Activated naive CD4-positive, alpha-beta T cell treated with anti-CD3 and anti-CD28 coated beads, Interleukin-2, amount 50 U/mL, for 24 hours (primary cell): Measurements from ENCODE around the gene YEATS2.
A peak's percentile ranks its signal among the peaks of the same experiment; 100 is the strongest.

ENCODE experiments used
- H3K27ac Mint-ChIP-seq: one replicate; pipeline ENCODE4 v1.8.0; 2021; ENCODE audit warnings: mild to moderate bottlenecking, mixed read lengths
- H3K27me3 Mint-ChIP-seq: one replicate; pipeline ENCODE4 v1.8.0; 2021; ENCODE audit warnings: mixed read lengths
- H3K36me3 Mint-ChIP-seq: one replicate; pipeline ENCODE4 v1.8.0; 2021; ENCODE audit warnings: mixed read lengths
- H3K4me1 Mint-ChIP-seq: one replicate; pipeline ENCODE4 v1.8.0; 2021; ENCODE audit warnings: mixed read lengths
- H3K4me3 Mint-ChIP-seq: one replicate; pipeline ENCODE4 v1.8.0; 2021; ENCODE audit warnings: mild to moderate bottlenecking, mixed read lengths
- H3K9me3 Mint-ChIP-seq: one replicate; pipeline ENCODE4 v1.8.0; 2021; ENCODE audit warnings: mixed read lengths

The YEATS2 gene

GRCh38 chr3:183810643-183811594 is 113.3 kb downstream of the YEATS2 start:
- Mint-ChIP-seq H3K4me3 (no peak overlapping the region), H3K9me3 (no peaks in the 10 kb centered on the region), H3K36me3 (peaks cover 6% of the 10 kb centered on the region), H3K4me1 (peaks cover 8% of the 10 kb centered on the region), H3K27me3 (no peaks in the 10 kb centered on the region), H3K27ac (peak overlapping the region; percentile 37)

GRCh38 chr3:183811638-183812037 is 114.0 kb downstream of the YEATS2 start:
- Mint-ChIP-seq H3K9me3 (no peaks in the 10 kb centered on the region), H3K36me3 (peaks cover 7% of the 10 kb centered on the region), H3K4me3 (no peak overlapping the region), H3K27me3 (no peaks in the 10 kb centered on the region), H3K4me1 (peaks cover 11% of the 10 kb centered on the region), H3K27ac (no peak overlapping the region)

- Mint-ChIP-seq H3K4me3 (no peak overlapping the region), H3K27ac (no peak overlapping the region), H3K27me3 (no peaks in the 10 kb centered on the region)
Observed at GRCh38 chr3:183812761-183813445, 115.3 kb downstream of the YEATS2 start.

GRCh38 chr3:183814240-183814639 is 116.6 kb downstream of the YEATS2 start:
- H3K4me1 Mint-ChIP-seq = peaks cover 11% of the 10 kb centered on the region
- peak overlapping the region; percentile 13 for H3K27ac Mint-ChIP-seq
- H3K4me3 Mint-ChIP-seq = no peak overlapping the region
- H3K9me3 Mint-ChIP-seq = no peaks in the 10 kb centered on the region
- H3K27me3 Mint-ChIP-seq = no peaks in the 10 kb centered on the region
- H3K36me3 Mint-ChIP-seq = peaks cover 3% of the 10 kb centered on the region

More at GRCh38 chr3:183812761-183813445, 115.3 kb downstream of the YEATS2 start:
- H3K36me3 Mint-ChIP-seq = peaks cover 3% of the 10 kb centered on the region
- no peaks in the 10 kb centered on the region for H3K9me3 Mint-ChIP-seq
- H3K4me1 Mint-ChIP-seq = peaks cover 11% of the 10 kb centered on the region

GRCh38 chr3:183815563-183815940 is 118.0 kb downstream of the YEATS2 start:
- Mint-ChIP-seq H3K27ac (no peak overlapping the region), H3K27me3 (no peaks in the 10 kb centered on the region), H3K4me3 (peak overlapping the region; percentile 51), H3K36me3 (peaks cover 5% of the 10 kb centered on the region), H3K9me3 (no peaks in the 10 kb centered on the region), H3K4me1 (peaks cover 11% of the 10 kb centered on the region)

- H3K36me3 Mint-ChIP-seq = peaks cover 5% of the 10 kb centered on the region
- no peaks in the 10 kb centered on the region for H3K9me3 Mint-ChIP-seq
- H3K27me3 Mint-ChIP-seq = no peaks in the 10 kb centered on the region
- peaks cover 11% of the 10 kb centered on the region for H3K4me1 Mint-ChIP-seq
- no peak overlapping the region for H3K27ac Mint-ChIP-seq
- peak overlapping the region; percentile 51 for H3K4me3 Mint-ChIP-seq
Observed at GRCh38 chr3:183815951-183816475, 118.4 kb downstream of the YEATS2 start.

- Mint-ChIP-seq H3K4me1 (peaks cover 11% of the 10 kb centered on the region), H3K9me3 (no peaks in the 10 kb centered on the region), H3K4me3 (no peak overlapping the region), H3K27me3 (no peaks in the 10 kb centered on the region), H3K27ac (no peak overlapping the region), H3K36me3 (peaks cover 5% of the 10 kb centered on the region)
Observed at GRCh38 chr3:183816681-183817510, 119.3 kb downstream of the YEATS2 start.

GRCh38 chr3:183817639-183818038 is 120.0 kb downstream of the YEATS2 start:
- no peak overlapping the region for H3K27ac Mint-ChIP-seq
- H3K36me3 Mint-ChIP-seq = peaks cover 5% of the 10 kb centered on the region
- H3K27me3 Mint-ChIP-seq = no peaks in the 10 kb centered on the region
- H3K4me3 Mint-ChIP-seq = no peak overlapping the region
- peaks cover 15% of the 10 kb centered on the region for H3K4me1 Mint-ChIP-seq
- no peaks in the 10 kb centered on the region for H3K9me3 Mint-ChIP-seq

- Mint-ChIP-seq H3K27ac (no peak overlapping the region), H3K9me3 (no peaks in the 10 kb centered on the region), H3K4me3 (no peak overlapping the region), H3K4me1 (peaks cover 15% of the 10 kb centered on the region), H3K27me3 (no peaks in the 10 kb centered on the region), H3K36me3 (peaks cover 5% of the 10 kb centered on the region)
Observed at GRCh38 chr3:183818041-183818620, 120.5 kb downstream of the YEATS2 start.

- no peak overlapping the region for H3K4me3 Mint-ChIP-seq
- H3K4me1 Mint-ChIP-seq = peaks cover 17% of the 10 kb centered on the region
- no peak overlapping the region for H3K27ac Mint-ChIP-seq
- H3K9me3 Mint-ChIP-seq = no peaks in the 10 kb centered on the region
- no peaks in the 10 kb centered on the region for H3K27me3 Mint-ChIP-seq
- peaks cover 5% of the 10 kb centered on the region for H3K36me3 Mint-ChIP-seq
Observed at GRCh38 chr3:183818706-183819624, 121.4 kb downstream of the YEATS2 start.

GRCh38 chr3:183819831-183820230 is 122.2 kb downstream of the YEATS2 start:
- Mint-ChIP-seq H3K27me3 (no peaks in the 10 kb centered on the region), H3K4me1 (peaks cover 23% of the 10 kb centered on the region), H3K27ac (no peak overlapping the region), H3K9me3 (no peaks in the 10 kb centered on the region), H3K36me3 (peaks cover 5% of the 10 kb centered on the region), H3K4me3 (no peak overlapping the region)

GRCh38 chr3:183822631-183823030 is 125.0 kb downstream of the YEATS2 start:
- Mint-ChIP-seq H3K4me3 (peak overlapping the region; percentile 26), H3K27me3 (no peaks in the 10 kb centered on the region), H3K36me3 (peaks cover 3% of the 10 kb centered on the region), H3K9me3 (no peaks in the 10 kb centered on the region), H3K4me1 (peaks cover 12% of the 10 kb centered on the region), H3K27ac (no peak overlapping the region)

- H3K36me3 Mint-ChIP-seq = peaks cover 3% of the 10 kb centered on the region
- H3K27me3 Mint-ChIP-seq = no peaks in the 10 kb centered on the region
- H3K9me3 Mint-ChIP-seq = no peaks in the 10 kb centered on the region
- peak overlapping the region; percentile 87 for H3K4me3 Mint-ChIP-seq
- peak overlapping the region; percentile 26 for H3K27ac Mint-ChIP-seq
- H3K4me1 Mint-ChIP-seq = peaks cover 12% of the 10 kb centered on the region
Observed at GRCh38 chr3:183823963-183824362, 126.4 kb downstream of the YEATS2 start.
